HL-60/S4 treated with phorbol 12-myristate 13-acetate at 8.2 ng/mL for 4 days and 3 days (cell line): ENCODE results near the gene CLBA1.
"Not testable (repeated sequence)": the region's sequence is repeated elsewhere in the genome, so short reads cannot be mapped to it uniquely, and the experiment has no call there.

Experiments
- in situ Hi-C: fragments of 300-500 bp; cut with MboI; formaldehyde crosslinking; loops from 2 replicates; pipeline ENCODE4 v1.15.0; 2022; ENCODE audit warnings: low sequenced_read_pairs

The CLBA1 gene

GRCh38 chr14:105021656-105022275 is 36.2 kb downstream of the CLBA1 start:
- in situ Hi-C loops, result no loop called here

- in situ Hi-C loops, result no loop called here
Measured at GRCh38 chr14:105022276-105022670, 36.7 kb downstream of the CLBA1 start.

- in situ Hi-C loops, result no loop called here
Measured at GRCh38 chr14:105023144-105023543, 37.6 kb downstream of the CLBA1 start.

- in situ Hi-C loops, result no loop called here
Measured at GRCh38 chr14:105023791-105024480, 38.3 kb downstream of the CLBA1 start.

GRCh38 chr14:105025429-105025828 is 39.8 kb downstream of the CLBA1 start:
- in situ Hi-C loops, result no loop called here

- in situ Hi-C loops, result no loop called here
Measured at GRCh38 chr14:105026033-105026785, 40.6 kb downstream of the CLBA1 start.

- in situ Hi-C loops, result no loop called here
Measured at GRCh38 chr14:105026802-105027563, 41.4 kb downstream of the CLBA1 start.

GRCh38 chr14:105027718-105028117 is 42.1 kb downstream of the CLBA1 start:
- in situ Hi-C loops, result not testable (repeated sequence)

- in situ Hi-C loops, result no loop called here
Measured at GRCh38 chr14:105028251-105028927, 42.8 kb downstream of the CLBA1 start.

- in situ Hi-C loops, result no loop called here
Measured at GRCh38 chr14:105029402-105029801, 43.8 kb downstream of the CLBA1 start.

GRCh38 chr14:105030194-105030593 is 44.6 kb downstream of the CLBA1 start:
- in situ Hi-C loops, result no loop called here

GRCh38 chr14:105030836-105031396 is 45.3 kb downstream of the CLBA1 start:
- in situ Hi-C loops, result no loop called here

- in situ Hi-C loops, result not testable (repeated sequence)
Measured at GRCh38 chr14:105032451-105032901, 46.9 kb downstream of the CLBA1 start.

GRCh38 chr14:105033412-105033900 is 47.9 kb downstream of the CLBA1 start:
- in situ Hi-C loops, result not testable (repeated sequence)

GRCh38 chr14:105034315-105035039 is 48.9 kb downstream of the CLBA1 start:
- in situ Hi-C loops, result no loop called here

GRCh38 chr14:105035616-105036015 is 50.0 kb downstream of the CLBA1 start:
- in situ Hi-C loops, result not testable (repeated sequence)

GRCh38 chr14:105039458-105040205 is 54.0 kb downstream of the CLBA1 start:
- in situ Hi-C loops, result no loop called here

- in situ Hi-C loops, result no loop called here
Measured at GRCh38 chr14:105041841-105042765, 56.5 kb downstream of the CLBA1 start.
